Endothelial cell of umbilical vein (primary cell): ENCODE results near the gene TRIM41. TPM values are rescaled to one million over a fixed set of nuclear protein-coding genes. Genes with fewer than 3 reads are reported as not detected.
"Not testable (repeated sequence)": the region's sequence is repeated elsewhere in the genome, so short reads cannot be mapped to it uniquely, and the experiment has no call there.

ENCODE experiments used
- BruUV-seq: library from RNA; stranded (reverse); fragments of 400-500 nt; replicated peaks from 2 replicates; lab custom pipeline; 2021; lab: Mats Ljungman, UMichigan
- CTCF ChIA-PET: fragments of 300-600, 350-600 bp; sonication (Branson Sonifier 250); formaldehyde crosslinking; loops from one replicate; lab custom pipeline; 2021; ENCODE audit warnings: antibody characterized with exemption, inconsistent platforms; lab: Charles Lee
- POLR2A ChIA-PET: fragments of 300-600, 350-600 bp; sonication (Branson Sonifier 250); formaldehyde crosslinking; loops from one replicate; lab custom pipeline; 2021; ENCODE audit warnings: antibody characterized with exemption, inconsistent platforms; lab: Charles Lee
- DNase-seq: peaks from one replicate; pipeline ENCODE4 v3.0.0-alpha.2; 2011; ENCODE audit warnings: low read depth, low spot score
- FAIRE-seq: peaks from 2 replicates; lab custom pipeline; 2011; peaks lifted over from hg19 to GRCh38; lab: Jason Lieb, UNC
- H2AFZ ChIP-seq: 2 replicates; pipeline ENCODE4 v1.6.0; 2012; ENCODE audit warnings: low read depth, low read length, control low read depth, inconsistent platforms
- H3K27ac ChIP-seq: 2 replicates; pipeline ENCODE4 v1.5.1; 2011; ENCODE audit warnings: low read depth, mild to moderate bottlenecking, control low read depth, low read length, moderate library complexity; ENCODE audit not compliant: insufficient read depth
- H3K27me3 ChIP-seq, 2 experiments: 2 replicates each; pipeline versions ENCODE4 v1.6.0 to v1.6.1; 2011; ENCODE audit warnings: low read length in 2 of 2, mixed read lengths in 1 of 2; ENCODE audit not compliant: control insufficient read depth in 2 of 2, insufficient read depth in 2 of 2
- H3K36me3 ChIP-seq, 2 experiments: 2 replicates in 1 of 2; 3 replicates in 1 of 2; pipeline ENCODE4 v1.5.1; 2011; ENCODE audit warnings: low read length in 2 of 2, mild to moderate bottlenecking in 1 of 2, moderate library complexity in 1 of 2; ENCODE audit not compliant: control insufficient read depth in 2 of 2, insufficient read depth in 2 of 2; ENCODE audit errors: extremely low read depth in 1 of 2
- H3K4me1 ChIP-seq: 3 replicates; pipeline ENCODE4 v1.5.1; 2011; ENCODE audit warnings: mild to moderate bottlenecking, low read length; ENCODE audit not compliant: control insufficient read depth, insufficient read depth; ENCODE audit errors: extremely low read depth
- H3K4me2 ChIP-seq: 2 replicates; pipeline ENCODE4 v1.6.1; 2011; ENCODE audit warnings: low read length, control low read depth, mixed read lengths; ENCODE audit not compliant: insufficient read depth
- H3K4me3 ChIP-seq, 3 experiments: fragments of 200-600 bp in 1 of 3; sonication (generic), shearing (Covaris generic) in 1 of 3; replicated peaks in 1 of 3; 2 replicates each; pipeline ENCODE4 v1.5.1; 2011 to 2016; ENCODE audit warnings: control low read depth in 3 of 3, low read length in 3 of 3, mild to moderate bottlenecking in 2 of 3, inconsistent platforms in 1 of 3, low read depth in 1 of 3, moderate library complexity in 1 of 3; ENCODE audit not compliant: insufficient read depth in 1 of 3
- H3K79me2 ChIP-seq: 2 replicates; pipeline ENCODE4 v1.6.0; 2012; ENCODE audit warnings: low read length, inconsistent platforms; ENCODE audit not compliant: control insufficient read depth, insufficient read depth
- H3K9ac ChIP-seq: replicated peaks from 2 replicates; pipeline ENCODE3; 2011; ENCODE audit warnings: low read length, control low read depth; ENCODE audit not compliant: insufficient read depth; ENCODE audit errors: extremely low read depth
- H3K9me1 ChIP-seq: replicated peaks from 3 replicates; pipeline ENCODE4 v1.6.0; 2011; ENCODE audit warnings: mild to moderate bottlenecking, low read length; ENCODE audit not compliant: control insufficient read depth, insufficient read depth; ENCODE audit errors: extremely low read depth
- H3K9me3 ChIP-seq: replicated peaks from 2 replicates; pipeline ENCODE4 v1.5.1; 2012; ENCODE audit warnings: low read length, inconsistent platforms; ENCODE audit not compliant: control insufficient read depth, insufficient read depth
- H4K20me1 ChIP-seq: replicated peaks from 2 replicates; pipeline ENCODE3; 2011; ENCODE audit warnings: mild to moderate bottlenecking, low read length; ENCODE audit not compliant: control insufficient read depth, insufficient read depth; ENCODE audit errors: extremely low read depth
- CTCF ChIP-seq, 2 donors: IDR thresholded peaks; 1 replicate in 1 of 2; 2 replicates in 1 of 2; pipeline ENCODE4 v1.5.1; 2011; ENCODE audit warnings: low read length in 2 of 2, mild to moderate bottlenecking in 2 of 2, moderate library complexity in 2 of 2, control low read depth in 1 of 2, inconsistent platforms in 1 of 2, low read depth in 1 of 2; ENCODE audit not compliant: insufficient read depth in 1 of 2; ENCODE audit errors: extremely low read depth in 1 of 2
- POLR2AphosphoS5 ChIP-seq: IDR thresholded peaks from 2 replicates; pipeline ENCODE4 v1.6.1; 2012; ENCODE audit warnings: low read depth, mild to moderate bottlenecking, control low read depth, low read length, moderate library complexity; ENCODE audit not compliant: insufficient read depth
- dilution Hi-C: fragments of 300-500 bp; cut with MboI; formaldehyde crosslinking; loops from one replicate; pipeline ENCODE4 v1.15.0; 2019; ENCODE audit warnings: low sequenced_read_pairs; ENCODE audit not compliant: extremely low pct_ligation_motif_present
- intact Hi-C: fragments of 100-400 bp; cut with micrococcal nuclease; formaldehyde crosslinking; loops from one replicate; pipeline ENCODE4 v1.10.0; 2022
- polyA plus RNA-seq, 4 experiments: library from polyadenylated mRNA; depleted of rRNA in 3 of 4; stranded (reverse) in 3 of 4; unstranded in 1 of 4; fragments of >200 nt; gene quantifications; 2 replicates each; pipeline versions ENCODE4 v1.2.1 to v1.2.3, GENCODE V29; 2011 to 2012; ENCODE audit warnings: missing spikeins in 1 of 4
- total RNA-seq: library from RNA; stranded (reverse); gene quantifications from 2 replicates; pipeline ENCODE4 v1.2.3, GENCODE V29; 2021

The TRIM41 gene
- total and polyA plus RNA-seq, 2 donors (not counting 3 experiments of a cell fraction or from before 2014, with no cell fraction given): 11.2 to 19.9 TPM

- H3K9me1 ChIP-seq, BruUV-seq, H4K20me1 ChIP-seq, FAIRE-seq, H3K4me1 ChIP-seq, POLR2A ChIA-PET, dilution Hi-C loops, H3K4me2 ChIP-seq, H3K36me3 ChIP-seq, H3K9ac ChIP-seq, DNase-seq, CTCF ChIA-PET, H3K4me3 ChIP-seq, H3K79me2 ChIP-seq, intact Hi-C loops, H3K27me3 ChIP-seq, H2AFZ ChIP-seq, H3K27ac ChIP-seq, H3K9me3 ChIP-seq: not testable (repeated sequence)
Observed at GRCh38 chr5:181177559-181177958, 45.5 kb upstream of the TRIM41 start.

GRCh38 chr5:181181650-181182565, 41.2 kb upstream of the TRIM41 start:
- Histone ChIP-seq H3K27ac (no peak overlapping the region), H2AFZ (no peak overlapping the region), H3K9me1 (no peaks in the 10 kb centered on the region), H3K9ac (no peak overlapping the region), H3K79me2 (no peaks in the 10 kb centered on the region), H3K4me1 (no peaks in the 10 kb centered on the region), H3K36me3 (no peaks in the 10 kb centered on the region), H3K4me3 (no peak overlapping the region), H3K4me2 (no peak overlapping the region), H3K9me3 (no peaks in the 10 kb centered on the region), H4K20me1 (no peaks in the 10 kb centered on the region), H3K27me3 (peaks cover 3 to 4% of the 10 kb centered on the region in 2 experiments)
- POLR2A ChIA-PET: no interaction called here
- CTCF ChIA-PET: interaction anchor here (0.7 to 1.0 kb wide), 2 partner anchors 9 to 11 kb away, joined by 3 to 5 read pairs; no protein-coding TSS in a partner anchor
- TF ChIP-seq POLR2AphosphoS5 (no peak), CTCF (IDR thresholded peaks at IDR 0.05; ENCODE audit: extremely low read depth in 1 of 2, insufficient read depth in 1 of 2, low read depth in 1 of 2, low read length in 2 of 2) (peak; percentile 76 to 79)
- intact Hi-C loops (loop anchor here (1.0 to 10.0 kb wide), 3 partner anchors 9 to 687 kb away; partner anchors contain the start of gene CNOT6), dilution Hi-C loops (no loop called here)
- DNase-seq: peak; percentile 77
- peak; percentile 77 for FAIRE-seq
- no TSS peak for BruUV-seq
